Breast epithelium (tissue), 4 donors: Measurements from ENCODE around the gene INTS3. TPM values are rescaled to one million over a fixed set of nuclear protein-coding genes. Genes with fewer than 3 reads are reported as not detected.
A peak's percentile ranks its signal among the peaks of the same experiment; 100 is the strongest.

ENCODE experiments used
- DNase-seq, 2 donors: peaks; one replicate each; pipeline ENCODE4 v3.0.0-alpha.2; 2019; ENCODE audit warnings: low spot score in 2 of 2
- H3K27ac ChIP-seq, 2 donors: fragments of 200-600 bp; sonication (generic) in 1 of 2; one replicate each; pipeline ENCODE4 v1.5.1; 2016 to 2019; ENCODE audit warnings: mild to moderate bottlenecking in 1 of 2
- H3K27me3 ChIP-seq, 2 donors: fragments of 200-600 bp; sonication (generic) in 1 of 2; one replicate each; pipeline versions ENCODE4 v1.5.1 to v1.6.0; 2017 to 2019; ENCODE audit warnings: control low read depth in 1 of 2, mild to moderate bottlenecking in 1 of 2
- H3K36me3 ChIP-seq: fragments of 200-600 bp; one replicate; pipeline ENCODE4 v1.5.1; 2019
- H3K4me1 ChIP-seq, 2 donors: fragments of 200-600 bp; sonication (generic); one replicate each; pipeline ENCODE4 v1.5.1; 2016 to 2019; ENCODE audit warnings: control low read depth in 1 of 2
- H3K4me3 ChIP-seq, 3 donors: fragments of 200-600 bp; sonication (generic); 1 replicate in 2 of 3; 2 replicates in 1 of 3; pipeline ENCODE4 v1.5.1; 2016 to 2019; ENCODE audit warnings: mild to moderate bottlenecking in 3 of 3, moderate library complexity in 2 of 3
- H3K9me3 ChIP-seq, 2 donors: fragments of 200-600 bp; sonication (generic) in 1 of 2; one replicate each; pipeline ENCODE4 v1.5.1; 2016 to 2019; ENCODE audit warnings: control low read depth in 1 of 2
- CTCF ChIP-seq, 3 donors: fragments of 450-650 bp; IDR thresholded peaks; one replicate each; pipeline ENCODE4 v1.5.1; 2016 to 2017; ENCODE audit warnings: antibody characterized with exemption in 3 of 3, mild to moderate bottlenecking in 3 of 3, moderate library complexity in 3 of 3
- POLR2A ChIP-seq: fragments of 450-650 bp; IDR thresholded peaks from one replicate; pipeline ENCODE4 v1.6.1; 2016; ENCODE audit warnings: antibody characterized with exemption, mild to moderate bottlenecking, moderate library complexity
- POLR2AphosphoS5 ChIP-seq, 3 donors: sonication (generic); formaldehyde crosslinking; IDR thresholded peaks; one replicate each; pipeline ENCODE4 v1.6.1; 2017; ENCODE audit warnings: antibody characterized with exemption in 3 of 3
- intact Hi-C: fragments of 100-400 bp; cut with DNase I; formaldehyde crosslinking; loops from one replicate; pipeline ENCODE4 v1.15.1; 2023; ENCODE audit warnings: low total_unique reads
- total RNA-seq, 3 donors: library from RNA; depleted of rRNA; stranded (reverse); fragments of >200 nt; gene quantifications; one replicate each; pipeline ENCODE4 v1.1.0, GENCODE V29; 2016

The INTS3 gene
- total RNA-seq, 3 donors from 2014 or later = 46.5 to 53.4 (median 51.7) TPM

- TF ChIP-seq CTCF (IDR thresholded peaks at IDR 0.05) (no peak), POLR2A (no peak), POLR2AphosphoS5 (IDR thresholded peaks at IDR 0.05) (no peak)
- H3K36me3 ChIP-seq = no peaks in the 10 kb centered on the region
- no peaks in the 10 kb centered on the region for H3K9me3 ChIP-seq
- H3K27me3 ChIP-seq = no peaks in the 10 kb centered on the region
- no peak for DNase-seq
- intact Hi-C loops = loop anchor here (2.0 to 10.0 kb wide), 2 partner anchors 30 to 96 kb away; partner anchors contain the start of genes ILF2 and NPR1
- H3K4me3 ChIP-seq = peak overlapping the region in 1 of 3 donors; percentile 28
- peak overlapping the region; percentile 54 to 94 for H3K27ac ChIP-seq
- peaks cover 11 to 16% of the 10 kb centered on the region in 2 donors for H3K4me1 ChIP-seq
Observed at GRCh38 chr1:153770797-153771196, 42.9 kb downstream of the INTS3 start.

- H3K4me3 ChIP-seq = peak overlapping the region in 1 of 3 donors; percentile 28
- H3K9me3 ChIP-seq = no peaks in the 10 kb centered on the region
- intact Hi-C loops = loop anchor here (2.0 to 10.0 kb wide), 2 partner anchors 30 to 96 kb away; partner anchors contain the start of genes ILF2 and NPR1
- no peaks in the 10 kb centered on the region for H3K36me3 ChIP-seq
- H3K4me1 ChIP-seq = peaks cover 11 to 18% of the 10 kb centered on the region in 2 donors
- TF ChIP-seq POLR2AphosphoS5 (IDR thresholded peaks at IDR 0.05) (no peak), POLR2A (no peak), CTCF (IDR thresholded peaks at IDR 0.05) (no peak)
- no peak for DNase-seq
- no peaks in the 10 kb centered on the region for H3K27me3 ChIP-seq
- H3K27ac ChIP-seq = peak overlapping the region; percentile 54 to 94
Observed at GRCh38 chr1:153771261-153771660, 43.4 kb downstream of the INTS3 start.

- Histone ChIP-seq H3K27ac (peak overlapping the region; percentile 54 to 94), H3K4me3 (no peak overlapping the region), H3K4me1 (peaks cover 15 to 25% of the 10 kb centered on the region in 2 donors), H3K36me3 (no peaks in the 10 kb centered on the region), H3K27me3 (no peaks in the 10 kb centered on the region), H3K9me3 (no peaks in the 10 kb centered on the region)
- DNase-seq = no peak
- intact Hi-C loops = loop anchor here (2.0 to 10.0 kb wide), 2 partner anchors 31 to 97 kb away; partner anchors contain the start of genes ILF2 and NPR1
- no peak for TF ChIP-seq POLR2AphosphoS5 (IDR thresholded peaks at IDR 0.05)
- peak in 2 of 3 donors; percentile 27 to 37 for TF ChIP-seq CTCF (IDR thresholded peaks at IDR 0.05)
- TF ChIP-seq POLR2A = no peak
Observed at GRCh38 chr1:153771841-153772593, 44.2 kb downstream of the INTS3 start.

- Histone ChIP-seq H3K27me3 (no peaks in the 10 kb centered on the region), H3K4me1 (peaks cover 21 to 31% of the 10 kb centered on the region in 2 donors), H3K9me3 (no peaks in the 10 kb centered on the region), H3K27ac (peak overlapping the region; percentile 85 to 94), H3K36me3 (no peaks in the 10 kb centered on the region), H3K4me3 (no peak overlapping the region)
- no peak for TF ChIP-seq CTCF (IDR thresholded peaks at IDR 0.05)
- no peak for TF ChIP-seq POLR2A
- no peak for TF ChIP-seq POLR2AphosphoS5 (IDR thresholded peaks at IDR 0.05)
- intact Hi-C loops = loop anchor here (10.0 kb wide), 1 partner anchor 99 kb away; the partner anchor contains the start of genes ILF2 and NPR1
- no peak for DNase-seq
Observed at GRCh38 chr1:153773096-153773921, 45.5 kb downstream of the INTS3 start.
